K562 (cell line): ENCODE measurements around the gene DLG4. TPM values are rescaled to one million over a fixed set of nuclear protein-coding genes. Genes with fewer than 3 reads are reported as not detected.

Experiments used
- MAZ ChIP-seq, 2 experiments: fragments of 450-650 bp in 1 of 2; sonication (generic) in 1 of 2; formaldehyde crosslinking; IDR thresholded peaks in 1 of 2; conservative IDR thresholded peaks in 1 of 2; 2 replicates each; pipeline versions ENCODE4 v1.4.0 to v1.5.0; 2020; ENCODE audit warnings: mild to moderate bottlenecking in 1 of 2, missing genetic modification reagents in 1 of 2
- RAD21 ChIP-seq, 2 experiments: fragments of 250-450 bp in 1 of 2; fragments of 450-650 bp in 1 of 2; sonication (Bioruptor Pico) in 1 of 2; formaldehyde crosslinking in 1 of 2; IDR thresholded peaks in 1 of 2; conservative IDR thresholded peaks in 1 of 2; 2 replicates each; pipeline versions ENCODE4 v1.4.0 to v1.8.0; 2020 to 2022; ENCODE audit warnings: mild to moderate bottlenecking in 2 of 2, moderate library complexity in 1 of 2
- SRSF1 ChIP-seq: fragments of 200-400 bp; formaldehyde crosslinking; IDR thresholded peaks from 2 replicates; pipeline ENCODE4 v1.6.1; 2017; ENCODE audit warnings: mild to moderate bottlenecking, low read depth, low read length, moderate library complexity
- ZNF146 ChIP-seq: IDR thresholded peaks from one replicate; pipeline ENCODE4 v1.6.1; 2018; ENCODE audit warnings: missing compliant biosample characterization; ENCODE audit not compliant: unreplicated experiment
- polyA plus RNA-seq, 8 experiments: library from polyadenylated mRNA; depleted of rRNA in 4 of 8; stranded (reverse) in 5 of 8; unstranded in 3 of 8; fragments of >200 nt; fragmentation: Nextera tagmentation in 2 of 8; fragmentation: Illumina TruSeq in 1 of 8; extraction: Ambion mirVana in 2 of 8; extraction: Trizol in 1 of 8; gene quantifications; 2 replicates each; pipeline versions ENCODE4 v1.2.1 to v1.2.3, GENCODE V29; 2011 to 2014; ENCODE audit warnings: inconsistent platforms in 1 of 8, missing spikeins in 1 of 8
- total RNA-seq, 7 experiments: library from RNA; depleted of rRNA in 6 of 7; stranded (reverse); fragments of >200 nt in 6 of 7; fragmentation: Illumina TruSeq in 2 of 7; extraction: Trizol in 2 of 7; gene quantifications; 2 replicates each; pipeline versions ENCODE4 v1.2.1 to v1.2.3, GENCODE V29; 2011 to 2021; ENCODE audit warnings: low replicate concordance in 1 of 7
- TF ChIP-seq, protein P1 (sequence below): fragments of 450-650 bp; IDR thresholded peaks from 2 replicates; pipeline ENCODE4 v1.6.1; 2016; ENCODE audit warnings: low read depth
- TF ChIP-seq, protein P2 (sequence below): sonication (generic); formaldehyde crosslinking; IDR thresholded peaks from 2 replicates; pipeline ENCODE4 v1.8.0; 2022; ENCODE audit warnings: missing genetic modification reagents, mild to moderate bottlenecking, borderline replicate concordance
- TF ChIP-seq, protein P3 (sequence below): IDR thresholded peaks from 2 replicates; pipeline ENCODE4 v1.6.1; 2014; ENCODE audit warnings: antibody characterized with exemption

Gene DLG4
- total and polyA plus RNA-seq, 9 of the 15 experiments (the other 6 are each of a cell fraction or from before 2014, with no cell fraction given): 0.03 to 12.0 (median 4.1) TPM

DNA sequence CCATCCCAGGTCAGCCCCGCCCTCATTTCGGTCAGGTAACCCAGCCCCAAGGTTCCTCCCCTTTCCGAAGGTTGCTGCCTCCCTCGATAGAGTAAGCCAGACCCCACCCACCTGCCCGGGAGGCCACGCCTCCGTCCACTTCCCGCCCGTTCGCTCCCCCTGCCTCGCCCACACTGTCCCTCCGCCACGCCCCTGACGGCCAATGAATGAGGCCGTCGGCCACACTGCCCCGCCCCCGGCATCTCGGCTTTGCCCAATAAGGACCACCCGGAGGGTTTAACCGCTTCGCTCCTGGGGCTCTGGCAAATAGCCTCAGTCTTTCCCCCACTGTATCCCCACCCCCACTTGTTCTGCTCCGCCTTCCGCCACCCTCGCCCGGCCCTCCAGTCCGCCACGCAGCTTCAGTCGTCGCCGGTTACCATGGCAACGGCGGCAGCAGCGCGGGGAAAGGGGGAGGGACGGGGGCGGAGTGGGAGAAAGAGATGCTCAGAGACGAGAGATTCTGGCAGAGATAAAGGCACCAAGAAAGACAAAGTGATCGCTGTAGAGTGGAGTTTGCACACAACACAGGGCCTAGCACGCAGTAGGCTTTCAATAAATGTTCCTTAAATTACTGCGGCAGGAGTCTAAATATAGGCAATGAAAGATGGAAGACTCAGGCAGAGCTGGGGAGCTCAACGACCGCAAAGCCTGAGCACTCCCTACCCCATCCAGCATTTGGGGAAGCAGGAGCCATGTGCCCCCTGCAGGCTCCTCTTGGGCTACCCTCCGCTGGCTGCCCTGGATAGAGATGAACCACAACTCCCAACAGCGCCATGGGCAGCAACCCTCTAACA lies 5.1 kb downstream of the DLG4 start (continued):
- TF ChIP-seq RAD21 (CRISPR knock-in tag; conservative IDR thresholded peaks at IDR 0.05 in 1 of 2, IDR thresholded peaks at IDR 0.05 in 1 of 2) (peak in 1 of 2 experiments; percentile 35; a peak in 1 of 4 replicates), SRSF1 (no peak), MAZ (CRISPR knock-in tag; conservative IDR thresholded peaks at IDR 0.05 in 1 of 2, IDR thresholded peaks at IDR 0.05 in 1 of 2) (peak; percentile 19 to 34; a peak in 1 of 4 replicates), ZNF146 (CRISPR knock-in tag) (no peak)
- TF ChIP-seq, protein P1, sequence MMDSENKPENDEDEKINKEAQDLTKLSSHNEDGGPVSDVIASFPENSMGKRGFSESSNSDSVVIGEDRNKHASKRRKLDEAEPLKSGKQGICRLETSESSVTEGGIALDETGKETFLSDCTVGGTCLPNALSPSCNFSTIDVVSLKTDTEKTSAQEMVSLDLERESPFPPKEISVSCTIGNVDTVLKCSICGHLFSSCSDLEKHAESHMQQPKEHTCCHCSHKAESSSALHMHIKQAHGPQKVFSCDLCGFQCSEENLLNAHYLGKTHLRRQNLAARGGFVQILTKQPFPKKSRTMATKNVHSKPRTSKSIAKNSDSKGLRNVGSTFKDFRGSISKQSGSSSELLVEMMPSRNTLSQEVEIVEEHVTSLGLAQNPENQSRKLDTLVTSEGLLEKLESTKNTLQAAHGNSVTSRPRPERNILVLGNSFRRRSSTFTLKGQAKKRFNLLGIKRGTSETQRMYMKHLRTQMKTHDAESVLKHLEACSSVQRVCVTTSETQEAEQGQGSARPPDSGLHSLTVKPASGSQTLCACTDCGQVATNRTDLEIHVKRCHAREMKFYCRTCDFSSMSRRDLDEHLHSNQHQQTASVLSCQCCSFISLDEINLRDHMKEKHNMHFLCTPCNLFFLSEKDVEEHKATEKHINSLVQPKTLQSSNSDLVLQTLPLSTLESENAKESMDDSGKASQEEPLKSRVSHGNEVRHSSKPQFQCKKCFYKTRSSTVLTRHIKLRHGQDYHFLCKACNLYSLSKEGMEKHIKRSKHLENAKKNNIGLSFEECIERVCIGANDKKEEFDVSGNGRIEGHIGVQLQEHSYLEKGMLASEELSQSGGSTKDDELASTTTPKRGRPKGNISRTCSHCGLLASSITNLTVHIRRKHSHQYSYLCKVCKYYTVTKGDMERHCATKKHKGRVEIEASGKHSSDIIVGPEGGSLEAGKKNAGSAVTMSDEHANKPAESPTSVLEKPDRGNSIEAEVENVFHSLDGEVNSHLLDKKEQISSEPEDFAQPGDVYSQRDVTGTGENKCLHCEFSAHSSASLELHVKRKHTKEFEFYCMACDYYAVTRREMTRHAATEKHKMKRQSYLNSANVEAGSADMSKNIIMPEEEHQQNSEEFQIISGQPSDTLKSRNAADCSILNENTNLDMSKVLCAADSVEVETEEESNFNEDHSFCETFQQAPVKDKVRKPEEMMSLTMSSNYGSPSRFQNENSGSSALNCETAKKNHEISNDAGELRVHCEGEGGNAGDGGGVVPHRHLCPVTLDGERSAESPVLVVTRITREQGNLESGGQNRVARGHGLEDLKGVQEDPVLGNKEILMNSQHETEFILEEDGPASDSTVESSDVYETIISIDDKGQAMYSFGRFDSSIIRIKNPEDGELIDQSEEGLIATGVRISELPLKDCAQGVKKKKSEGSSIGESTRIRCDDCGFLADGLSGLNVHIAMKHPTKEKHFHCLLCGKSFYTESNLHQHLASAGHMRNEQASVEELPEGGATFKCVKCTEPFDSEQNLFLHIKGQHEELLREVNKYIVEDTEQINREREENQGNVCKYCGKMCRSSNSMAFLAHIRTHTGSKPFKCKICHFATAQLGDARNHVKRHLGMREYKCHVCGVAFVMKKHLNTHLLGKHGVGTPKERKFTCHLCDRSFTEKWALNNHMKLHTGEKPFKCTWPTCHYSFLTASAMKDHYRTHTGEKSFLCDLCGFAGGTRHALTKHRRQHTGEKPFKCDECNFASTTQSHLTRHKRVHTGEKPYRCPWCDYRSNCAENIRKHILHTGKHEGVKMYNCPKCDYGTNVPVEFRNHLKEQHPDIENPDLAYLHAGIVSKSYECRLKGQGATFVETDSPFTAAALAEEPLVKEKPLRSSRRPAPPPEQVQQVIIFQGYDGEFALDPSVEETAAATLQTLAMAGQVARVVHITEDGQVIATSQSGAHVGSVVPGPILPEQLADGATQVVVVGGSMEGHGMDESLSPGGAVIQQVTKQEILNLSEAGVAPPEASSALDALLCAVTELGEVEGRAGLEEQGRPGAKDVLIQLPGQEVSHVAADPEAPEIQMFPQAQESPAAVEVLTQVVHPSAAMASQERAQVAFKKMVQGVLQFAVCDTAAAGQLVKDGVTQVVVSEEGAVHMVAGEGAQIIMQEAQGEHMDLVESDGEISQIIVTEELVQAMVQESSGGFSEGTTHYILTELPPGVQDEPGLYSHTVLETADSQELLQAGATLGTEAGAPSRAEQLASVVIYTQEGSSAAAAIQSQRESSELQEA: no peak
- TF ChIP-seq, protein P2, sequence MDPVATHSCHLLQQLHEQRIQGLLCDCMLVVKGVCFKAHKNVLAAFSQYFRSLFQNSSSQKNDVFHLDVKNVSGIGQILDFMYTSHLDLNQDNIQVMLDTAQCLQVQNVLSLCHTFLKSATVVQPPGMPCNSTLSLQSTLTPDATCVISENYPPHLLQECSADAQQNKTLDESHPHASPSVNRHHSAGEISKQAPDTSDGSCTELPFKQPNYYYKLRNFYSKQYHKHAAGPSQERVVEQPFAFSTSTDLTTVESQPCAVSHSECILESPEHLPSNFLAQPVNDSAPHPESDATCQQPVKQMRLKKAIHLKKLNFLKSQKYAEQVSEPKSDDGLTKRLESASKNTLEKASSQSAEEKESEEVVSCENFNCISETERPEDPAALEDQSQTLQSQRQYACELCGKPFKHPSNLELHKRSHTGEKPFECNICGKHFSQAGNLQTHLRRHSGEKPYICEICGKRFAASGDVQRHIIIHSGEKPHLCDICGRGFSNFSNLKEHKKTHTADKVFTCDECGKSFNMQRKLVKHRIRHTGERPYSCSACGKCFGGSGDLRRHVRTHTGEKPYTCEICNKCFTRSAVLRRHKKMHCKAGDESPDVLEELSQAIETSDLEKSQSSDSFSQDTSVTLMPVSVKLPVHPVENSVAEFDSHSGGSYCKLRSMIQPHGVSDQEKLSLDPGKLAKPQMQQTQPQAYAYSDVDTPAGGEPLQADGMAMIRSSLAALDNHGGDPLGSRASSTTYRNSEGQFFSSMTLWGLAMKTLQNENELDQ (CRISPR knock-in tag): 0 out of 2 replicates have a peak, but pooled peaks have one; percentile 49
- TF ChIP-seq, protein P3, sequence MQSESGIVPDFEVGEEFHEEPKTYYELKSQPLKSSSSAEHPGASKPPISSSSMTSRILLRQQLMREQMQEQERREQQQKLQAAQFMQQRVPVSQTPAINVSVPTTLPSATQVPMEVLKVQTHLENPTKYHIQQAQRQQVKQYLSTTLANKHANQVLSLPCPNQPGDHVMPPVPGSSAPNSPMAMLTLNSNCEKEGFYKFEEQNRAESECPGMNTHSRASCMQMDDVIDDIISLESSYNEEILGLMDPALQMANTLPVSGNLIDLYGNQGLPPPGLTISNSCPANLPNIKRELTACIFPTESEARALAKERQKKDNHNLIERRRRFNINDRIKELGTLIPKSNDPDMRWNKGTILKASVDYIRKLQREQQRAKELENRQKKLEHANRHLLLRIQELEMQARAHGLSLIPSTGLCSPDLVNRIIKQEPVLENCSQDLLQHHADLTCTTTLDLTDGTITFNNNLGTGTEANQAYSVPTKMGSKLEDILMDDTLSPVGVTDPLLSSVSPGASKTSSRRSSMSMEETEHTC: no peak
